SK-N-SH treated with all-trans-retinoic acid at 6 μM for 48 hours (cell line): ENCODE measurements around the gene KRTAP10-10.
"Not testable (repeated sequence)": the region's sequence is repeated elsewhere in the genome, so short reads cannot be mapped to it uniquely, and the experiment has no call there.

Source experiments
- ATAC-seq: fragments of 200-7000 bp; cut with Tn5 transposase; 3 replicates; pipeline ENCODE4 v1.9.1; 2020; ENCODE audit warnings: mild to moderate bottlenecking, moderate library complexity
- BACH2 ChIP-seq: fragments of 250-450 bp; sonication (Bioruptor Pico); IDR thresholded peaks from 2 replicates; pipeline ENCODE4 v1.9.0; 2021; ENCODE audit warnings: mild to moderate bottlenecking, borderline replicate concordance
- CSDC2 ChIP-seq: fragments of 250-450 bp; sonication (Bioruptor Pico); IDR thresholded peaks from 2 replicates; pipeline ENCODE4 v1.5.0; 2020; ENCODE audit warnings: mild to moderate bottlenecking, moderate library complexity
- ESRRG ChIP-seq: fragments of 250-450 bp; sonication (Bioruptor Pico); IDR thresholded peaks from 2 replicates; pipeline ENCODE4 v1.6.1; 2021; ENCODE audit warnings: mild to moderate bottlenecking
- GLIS3 ChIP-seq: fragments of 250-450 bp; sonication (Bioruptor Pico); IDR thresholded peaks from 2 replicates; pipeline ENCODE4 v1.5.0; 2020; ENCODE audit warnings: mild to moderate bottlenecking, moderate library complexity
- ISL1 ChIP-seq: fragments of 250-450 bp; sonication (Bioruptor Pico); IDR thresholded peaks from 2 replicates; pipeline ENCODE4 v2.1.2; 2022; ENCODE audit warnings: mild to moderate bottlenecking, moderate library complexity
- OSR1 ChIP-seq: fragments of 250-450 bp; sonication (Bioruptor Pico); IDR thresholded peaks from 2 replicates; pipeline ENCODE4 v1.8.0; 2022; ENCODE audit warnings: moderate library complexity, mild to moderate bottlenecking, inconsistent platforms
- PPARA ChIP-seq: fragments of 250-450 bp; sonication (Bioruptor Pico); IDR thresholded peaks from 2 replicates; pipeline ENCODE4 v1.5.0; 2020; ENCODE audit warnings: mild to moderate bottlenecking, borderline replicate concordance
- TOX ChIP-seq: fragments of 250-450 bp; sonication (Bioruptor Pico); IDR thresholded peaks from 2 replicates; pipeline ENCODE4 v1.8.0; 2021; ENCODE audit warnings: mild to moderate bottlenecking, moderate library complexity, borderline replicate concordance
- ZC3H10 ChIP-seq: fragments of 250-450 bp; sonication (Bioruptor Pico); IDR thresholded peaks from 2 replicates; pipeline ENCODE4 v1.5.1; 2021; ENCODE audit warnings: mild to moderate bottlenecking, moderate library complexity
- ZFP3 ChIP-seq: fragments of 250-450 bp; sonication (Bioruptor Pico); IDR thresholded peaks from 2 replicates; pipeline ENCODE4 v1.5.0; 2020; ENCODE audit warnings: mild to moderate bottlenecking, moderate library complexity
- ZFP30 ChIP-seq: fragments of 450-650 bp; formaldehyde crosslinking; IDR thresholded peaks from 2 replicates; pipeline ENCODE4 v1.5.0; 2022; ENCODE audit warnings: mild to moderate bottlenecking, moderate library complexity
- ZNF565 ChIP-seq: fragments of 450-650 bp; formaldehyde crosslinking; conservative IDR thresholded peaks from 2 replicates; pipeline ENCODE4 v1.5.0; 2020; ENCODE audit warnings: low read depth, mild to moderate bottlenecking, moderate library complexity
- ZNF70 ChIP-seq: fragments of 450-650 bp; formaldehyde crosslinking; IDR thresholded peaks from 2 replicates; pipeline ENCODE4 v1.5.0; 2020; ENCODE audit warnings: mild to moderate bottlenecking, moderate library complexity
- TF ChIP-seq, protein P1 (sequence below): fragments of 250-450 bp; sonication (Bioruptor Pico); IDR thresholded peaks from 2 replicates; pipeline ENCODE4 v1.8.0; 2020; ENCODE audit warnings: mild to moderate bottlenecking, moderate library complexity, borderline replicate concordance
- TF ChIP-seq, protein P2 (sequence below): fragments of 250-450 bp; sonication (Bioruptor Pico); IDR thresholded peaks from 2 replicates; pipeline ENCODE4 v1.5.0; 2020; ENCODE audit warnings: mild to moderate bottlenecking, moderate library complexity
- TF ChIP-seq, protein P3 (sequence below): fragments of 250-450 bp; sonication (Bioruptor Pico); IDR thresholded peaks from 2 replicates; pipeline ENCODE4 v1.5.1; 2020; ENCODE audit warnings: low read depth, mild to moderate bottlenecking, moderate library complexity
- TF ChIP-seq, protein P4 (sequence below): fragments of 250-450 bp; sonication (Bioruptor Pico); IDR thresholded peaks from 2 replicates; pipeline ENCODE4 v1.5.1; 2021; ENCODE audit warnings: mild to moderate bottlenecking, moderate library complexity
- TF ChIP-seq, protein P5 (sequence below): fragments of 250-450 bp; sonication (Bioruptor Pico); IDR thresholded peaks from 2 replicates; pipeline ENCODE4 v1.8.0; 2021; ENCODE audit warnings: low read depth, mild to moderate bottlenecking, moderate library complexity, borderline replicate concordance

KRTAP10-10 gene

DNA sequence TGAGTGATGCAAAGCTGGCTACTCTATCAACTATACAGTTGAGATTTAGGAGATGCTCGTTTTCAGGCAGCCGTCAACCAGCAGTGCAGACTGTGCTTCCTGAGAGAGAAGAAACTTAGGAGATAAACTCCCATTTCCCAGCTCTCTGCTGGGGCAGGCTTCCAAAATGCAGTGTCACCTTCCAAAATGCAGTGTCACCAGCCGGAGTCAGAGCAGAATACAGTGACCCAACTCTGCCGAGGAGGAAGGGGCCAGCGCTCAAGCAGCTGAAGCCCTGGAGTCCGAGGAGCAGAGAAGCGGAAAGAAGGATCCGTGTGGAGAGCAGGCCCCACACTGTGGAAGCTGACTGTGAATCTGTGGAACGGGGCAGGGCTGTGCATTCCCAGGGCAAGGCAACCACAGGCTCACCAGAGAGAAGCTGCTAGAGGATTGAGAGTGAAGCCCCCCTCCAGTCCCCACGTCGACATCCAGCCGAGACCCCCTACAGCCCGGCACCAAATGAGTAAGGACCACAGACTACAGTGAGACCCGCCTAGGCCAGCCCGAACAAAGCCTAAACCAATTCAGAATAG is 45.5 kb downstream of the KRTAP10-10 start:
- no peak for TF ChIP-seq TOX (CRISPR knock-in tag)
- no peak for TF ChIP-seq ZFP30 (CRISPR knock-in tag)
- TF ChIP-seq ESRRG (CRISPR knock-in tag): no peak
- no peak for TF ChIP-seq BACH2 (CRISPR knock-in tag)
- no peak for TF ChIP-seq OSR1 (CRISPR knock-in tag)
- TF ChIP-seq ZNF70 (CRISPR knock-in tag): no peak
- TF ChIP-seq, protein P1, sequence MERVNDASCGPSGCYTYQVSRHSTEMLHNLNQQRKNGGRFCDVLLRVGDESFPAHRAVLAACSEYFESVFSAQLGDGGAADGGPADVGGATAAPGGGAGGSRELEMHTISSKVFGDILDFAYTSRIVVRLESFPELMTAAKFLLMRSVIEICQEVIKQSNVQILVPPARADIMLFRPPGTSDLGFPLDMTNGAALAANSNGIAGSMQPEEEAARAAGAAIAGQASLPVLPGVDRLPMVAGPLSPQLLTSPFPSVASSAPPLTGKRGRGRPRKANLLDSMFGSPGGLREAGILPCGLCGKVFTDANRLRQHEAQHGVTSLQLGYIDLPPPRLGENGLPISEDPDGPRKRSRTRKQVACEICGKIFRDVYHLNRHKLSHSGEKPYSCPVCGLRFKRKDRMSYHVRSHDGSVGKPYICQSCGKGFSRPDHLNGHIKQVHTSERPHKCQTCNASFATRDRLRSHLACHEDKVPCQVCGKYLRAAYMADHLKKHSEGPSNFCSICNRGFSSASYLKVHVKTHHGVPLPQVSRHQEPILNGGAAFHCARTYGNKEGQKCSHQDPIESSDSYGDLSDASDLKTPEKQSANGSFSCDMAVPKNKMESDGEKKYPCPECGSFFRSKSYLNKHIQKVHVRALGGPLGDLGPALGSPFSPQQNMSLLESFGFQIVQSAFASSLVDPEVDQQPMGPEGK (CRISPR knock-in tag): no peak
- ATAC-seq: no peak

DNA sequence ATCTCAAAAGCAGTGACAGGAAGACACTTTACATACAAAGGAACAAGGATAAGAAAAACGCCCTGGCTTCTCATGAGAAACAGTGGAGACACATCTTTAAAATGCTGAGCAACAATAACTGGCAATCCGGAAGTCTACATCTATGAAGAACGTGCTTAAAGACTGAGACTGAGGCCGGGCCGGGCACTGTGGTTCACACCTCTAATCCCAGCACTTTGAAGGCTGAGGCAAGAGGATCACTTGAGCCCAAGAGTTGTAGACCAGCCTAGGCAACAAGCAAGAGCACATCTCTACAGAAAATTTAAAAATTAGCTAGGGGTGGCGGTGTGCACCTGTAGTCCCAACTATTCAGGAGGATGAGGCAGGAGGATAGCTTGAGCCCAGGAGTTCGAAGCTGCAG is 46.9 kb downstream of the KRTAP10-10 start:
- no peak for ATAC-seq
- TF ChIP-seq ISL1 (CRISPR knock-in tag): no peak
- no peak for TF ChIP-seq ZNF565 (CRISPR knock-in tag)
- TF ChIP-seq BACH2 (CRISPR knock-in tag): no peak
- TF ChIP-seq, protein P1 (CRISPR knock-in tag): no peak
- TF ChIP-seq ZNF70 (CRISPR knock-in tag): no peak

DNA sequence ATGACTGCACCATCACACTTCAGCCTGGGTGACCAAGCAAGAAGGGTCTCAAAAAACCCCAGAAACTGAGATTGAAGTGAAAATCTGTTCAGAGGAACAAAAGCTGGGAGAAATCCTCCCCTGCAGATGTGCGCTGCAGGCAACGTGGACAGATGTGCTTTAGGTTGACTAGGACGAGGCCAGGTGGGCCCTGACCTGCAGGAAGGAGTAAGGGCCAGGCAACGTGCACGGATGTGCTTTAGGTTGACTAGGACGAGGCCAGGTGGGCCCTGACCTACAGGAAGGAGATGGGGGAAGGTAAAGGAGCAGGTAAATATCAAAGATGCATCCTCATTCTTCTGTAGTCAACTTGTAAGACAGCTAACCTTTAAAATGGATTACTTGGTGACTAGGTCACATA is 47.3 kb downstream of the KRTAP10-10 start:
- no peak for ATAC-seq
- TF ChIP-seq ZFP3 (CRISPR knock-in tag) (no peak), ZC3H10 (no peak), PPARA (CRISPR knock-in tag) (no peak), ZFP30 (CRISPR knock-in tag) (no peak)
- TF ChIP-seq, protein P2, sequence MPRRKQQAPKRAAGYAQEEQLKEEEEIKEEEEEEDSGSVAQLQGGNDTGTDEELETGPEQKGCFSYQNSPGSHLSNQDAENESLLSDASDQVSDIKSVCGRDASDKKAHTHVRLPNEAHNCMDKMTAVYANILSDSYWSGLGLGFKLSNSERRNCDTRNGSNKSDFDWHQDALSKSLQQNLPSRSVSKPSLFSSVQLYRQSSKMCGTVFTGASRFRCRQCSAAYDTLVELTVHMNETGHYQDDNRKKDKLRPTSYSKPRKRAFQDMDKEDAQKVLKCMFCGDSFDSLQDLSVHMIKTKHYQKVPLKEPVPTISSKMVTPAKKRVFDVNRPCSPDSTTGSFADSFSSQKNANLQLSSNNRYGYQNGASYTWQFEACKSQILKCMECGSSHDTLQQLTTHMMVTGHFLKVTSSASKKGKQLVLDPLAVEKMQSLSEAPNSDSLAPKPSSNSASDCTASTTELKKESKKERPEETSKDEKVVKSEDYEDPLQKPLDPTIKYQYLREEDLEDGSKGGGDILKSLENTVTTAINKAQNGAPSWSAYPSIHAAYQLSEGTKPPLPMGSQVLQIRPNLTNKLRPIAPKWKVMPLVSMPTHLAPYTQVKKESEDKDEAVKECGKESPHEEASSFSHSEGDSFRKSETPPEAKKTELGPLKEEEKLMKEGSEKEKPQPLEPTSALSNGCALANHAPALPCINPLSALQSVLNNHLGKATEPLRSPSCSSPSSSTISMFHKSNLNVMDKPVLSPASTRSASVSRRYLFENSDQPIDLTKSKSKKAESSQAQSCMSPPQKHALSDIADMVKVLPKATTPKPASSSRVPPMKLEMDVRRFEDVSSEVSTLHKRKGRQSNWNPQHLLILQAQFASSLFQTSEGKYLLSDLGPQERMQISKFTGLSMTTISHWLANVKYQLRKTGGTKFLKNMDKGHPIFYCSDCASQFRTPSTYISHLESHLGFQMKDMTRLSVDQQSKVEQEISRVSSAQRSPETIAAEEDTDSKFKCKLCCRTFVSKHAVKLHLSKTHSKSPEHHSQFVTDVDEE: no peak

DNA sequence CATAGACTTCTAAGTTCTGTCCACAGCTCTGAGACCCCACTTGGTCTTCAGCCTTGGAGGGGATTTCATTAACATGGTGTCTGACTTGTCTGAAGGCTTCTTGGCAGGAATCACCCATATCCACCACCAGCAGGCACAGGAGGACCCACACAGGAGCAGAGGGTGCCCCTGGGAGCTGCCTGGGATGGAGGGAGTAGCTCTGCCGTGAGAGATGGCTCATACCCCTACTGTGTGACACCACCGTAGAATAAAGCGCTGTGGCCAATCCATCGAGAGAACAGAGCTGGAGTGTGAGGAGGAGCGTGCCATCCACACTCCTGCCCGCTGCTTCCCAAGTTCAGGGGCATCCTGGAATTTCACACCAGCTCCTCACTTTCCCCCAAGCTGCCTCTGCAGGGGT is 47.9 kb downstream of the KRTAP10-10 start:
- ATAC-seq: not testable (repeated sequence)

DNA sequence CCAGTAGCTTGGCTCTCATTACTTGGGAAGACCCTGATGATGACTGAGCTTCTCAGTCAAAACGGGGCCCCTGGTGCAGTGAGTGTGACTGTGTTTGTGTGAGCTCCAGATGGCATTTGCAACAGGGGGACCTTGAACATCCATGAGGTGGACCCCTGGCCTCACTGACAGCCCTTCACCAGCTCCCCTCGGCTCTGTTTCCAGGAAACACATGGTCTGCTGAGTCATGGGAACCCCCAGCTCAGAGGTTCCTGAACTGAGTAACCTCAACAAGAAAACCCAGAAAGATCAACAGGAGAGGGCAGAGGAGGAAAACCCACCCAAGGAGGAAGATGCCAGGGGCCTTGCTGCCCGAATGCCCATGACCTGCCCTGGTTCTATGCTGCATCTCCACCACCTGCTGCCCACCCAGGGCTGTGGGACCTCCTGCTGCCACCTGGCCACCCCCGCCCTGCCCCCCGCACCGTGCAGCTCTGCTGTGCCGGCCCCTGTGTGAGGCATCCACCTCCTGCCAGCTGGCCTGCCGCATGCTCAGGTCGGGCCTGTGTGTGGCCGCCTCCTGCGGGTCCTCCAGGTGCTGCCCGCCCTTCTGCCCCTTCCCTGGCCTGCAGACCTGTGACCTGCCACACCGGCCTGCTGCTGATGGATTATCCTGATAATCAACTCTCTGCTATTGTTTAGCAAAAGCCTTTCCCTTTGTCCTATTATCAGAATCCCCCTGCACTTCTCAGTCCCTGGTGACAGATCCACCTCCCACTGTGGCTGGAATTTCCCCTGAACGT is 49.0 kb downstream of the KRTAP10-10 start:
- no peak for ATAC-seq
- TF ChIP-seq ISL1 (CRISPR knock-in tag) (no peak), CSDC2 (CRISPR knock-in tag) (no peak), ZNF70 (CRISPR knock-in tag) (no peak), ZFP3 (CRISPR knock-in tag) (no peak), GLIS3 (CRISPR knock-in tag) (no peak), ZFP30 (CRISPR knock-in tag) (no peak), OSR1 (CRISPR knock-in tag) (no peak), PPARA (CRISPR knock-in tag) (no peak), ESRRG (CRISPR knock-in tag) (no peak)
- TF ChIP-seq, protein P3, sequence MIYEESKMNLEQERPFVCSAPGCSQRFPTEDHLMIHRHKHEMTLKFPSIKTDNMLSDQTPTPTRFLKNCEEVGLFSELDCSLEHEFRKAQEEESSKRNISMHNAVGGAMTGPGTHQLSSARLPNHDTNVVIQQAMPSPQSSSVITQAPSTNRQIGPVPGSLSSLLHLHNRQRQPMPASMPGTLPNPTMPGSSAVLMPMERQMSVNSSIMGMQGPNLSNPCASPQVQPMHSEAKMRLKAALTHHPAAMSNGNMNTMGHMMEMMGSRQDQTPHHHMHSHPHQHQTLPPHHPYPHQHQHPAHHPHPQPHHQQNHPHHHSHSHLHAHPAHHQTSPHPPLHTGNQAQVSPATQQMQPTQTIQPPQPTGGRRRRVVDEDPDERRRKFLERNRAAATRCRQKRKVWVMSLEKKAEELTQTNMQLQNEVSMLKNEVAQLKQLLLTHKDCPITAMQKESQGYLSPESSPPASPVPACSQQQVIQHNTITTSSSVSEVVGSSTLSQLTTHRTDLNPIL (CRISPR knock-in tag): no peak
- TF ChIP-seq, protein P2: no peak
- TF ChIP-seq, protein P4, sequence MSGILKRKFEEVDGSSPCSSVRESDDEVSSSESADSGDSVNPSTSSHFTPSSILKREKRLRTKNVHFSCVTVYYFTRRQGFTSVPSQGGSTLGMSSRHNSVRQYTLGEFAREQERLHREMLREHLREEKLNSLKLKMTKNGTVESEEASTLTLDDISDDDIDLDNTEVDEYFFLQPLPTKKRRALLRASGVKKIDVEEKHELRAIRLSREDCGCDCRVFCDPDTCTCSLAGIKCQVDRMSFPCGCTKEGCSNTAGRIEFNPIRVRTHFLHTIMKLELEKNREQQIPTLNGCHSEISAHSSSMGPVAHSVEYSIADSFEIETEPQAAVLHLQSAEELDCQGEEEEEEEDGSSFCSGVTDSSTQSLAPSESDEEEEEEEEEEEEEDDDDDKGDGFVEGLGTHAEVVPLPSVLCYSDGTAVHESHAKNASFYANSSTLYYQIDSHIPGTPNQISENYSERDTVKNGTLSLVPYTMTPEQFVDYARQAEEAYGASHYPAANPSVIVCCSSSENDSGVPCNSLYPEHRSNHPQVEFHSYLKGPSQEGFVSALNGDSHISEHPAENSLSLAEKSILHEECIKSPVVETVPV (CRISPR knock-in tag): no peak
- TF ChIP-seq, protein P5, sequence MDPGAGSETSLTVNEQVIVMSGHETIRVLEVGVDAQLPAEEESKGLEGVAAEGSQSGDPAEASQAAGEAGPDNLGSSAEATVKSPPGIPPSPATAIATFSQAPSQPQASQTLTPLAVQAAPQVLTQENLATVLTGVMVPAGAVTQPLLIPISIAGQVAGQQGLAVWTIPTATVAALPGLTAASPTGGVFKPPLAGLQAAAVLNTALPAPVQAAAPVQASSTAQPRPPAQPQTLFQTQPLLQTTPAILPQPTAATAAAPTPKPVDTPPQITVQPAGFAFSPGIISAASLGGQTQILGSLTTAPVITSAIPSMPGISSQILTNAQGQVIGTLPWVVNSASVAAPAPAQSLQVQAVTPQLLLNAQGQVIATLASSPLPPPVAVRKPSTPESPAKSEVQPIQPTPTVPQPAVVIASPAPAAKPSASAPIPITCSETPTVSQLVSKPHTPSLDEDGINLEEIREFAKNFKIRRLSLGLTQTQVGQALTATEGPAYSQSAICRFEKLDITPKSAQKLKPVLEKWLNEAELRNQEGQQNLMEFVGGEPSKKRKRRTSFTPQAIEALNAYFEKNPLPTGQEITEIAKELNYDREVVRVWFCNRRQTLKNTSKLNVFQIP (CRISPR knock-in tag): no peak
